Progenitor cell of endocrine pancreas (in vitro differentiated cells): ENCODE measurements around the gene KIAA0319L. TPM values are rescaled to one million over a fixed set of nuclear protein-coding genes. Genes with fewer than 3 reads are reported as not detected.
A peak's percentile ranks its signal among the peaks of the same experiment; 100 is the strongest.

Experiments used
- DNase-seq: peaks from one replicate; pipeline ENCODE4 v3.0.0; 2021; ENCODE audit warnings: low spot score; ENCODE audit not compliant: unreplicated experiment
- H3K27ac Mint-ChIP-seq: 2 replicates; pipeline ENCODE4 v1.8.0; 2021; ENCODE audit warnings: mild to moderate bottlenecking, moderate library complexity, mixed read lengths
- H3K27me3 Mint-ChIP-seq: 2 replicates; pipeline ENCODE4 v1.8.0; 2021; ENCODE audit warnings: mixed read lengths
- H3K36me3 Mint-ChIP-seq: 2 replicates; pipeline ENCODE4 v1.8.0; 2022; ENCODE audit warnings: mixed read lengths; ENCODE audit not compliant: insufficient read depth
- H3K4me1 Mint-ChIP-seq: 2 replicates; pipeline ENCODE4 v1.8.0; 2021; ENCODE audit warnings: low read depth, mixed read lengths
- H3K4me3 Mint-ChIP-seq: 2 replicates; pipeline ENCODE4 v1.8.0; 2021; ENCODE audit warnings: low read depth, mild to moderate bottlenecking, moderate library complexity, mixed read lengths
- H3K9me3 Mint-ChIP-seq: 2 replicates; pipeline ENCODE4 v1.8.0; 2021; ENCODE audit warnings: low read depth, mixed read lengths
- total RNA-seq: library from RNA; stranded (reverse); gene quantifications from 2 replicates; pipeline ENCODE4 v1.2.1, GENCODE V29; 2021
- TF ChIP-seq, protein P1 (sequence below): fragments of 200-600 bp; sonication (generic); IDR thresholded peaks from one replicate; pipeline ENCODE4 v1.5.0; 2021; ENCODE audit warnings: antibody characterized with exemption, mild to moderate bottlenecking; ENCODE audit not compliant: unreplicated experiment

KIAA0319L gene
- total RNA-seq, 1 donor from 2014 or later: 70.0 TPM

GRCh38 chr1:35434703-35435102 lies 122.5 kb downstream of the KIAA0319L start:
- no peak for DNase-seq
- Mint-ChIP-seq H3K4me1 (no peaks in the 10 kb centered on the region), H3K9me3 (no peaks in the 10 kb centered on the region), H3K4me3 (no peak overlapping the region), H3K27ac (no peak overlapping the region), H3K36me3 (peaks cover 25% of the 10 kb centered on the region), H3K27me3 (no peaks in the 10 kb centered on the region)
- TF ChIP-seq, protein P1, sequence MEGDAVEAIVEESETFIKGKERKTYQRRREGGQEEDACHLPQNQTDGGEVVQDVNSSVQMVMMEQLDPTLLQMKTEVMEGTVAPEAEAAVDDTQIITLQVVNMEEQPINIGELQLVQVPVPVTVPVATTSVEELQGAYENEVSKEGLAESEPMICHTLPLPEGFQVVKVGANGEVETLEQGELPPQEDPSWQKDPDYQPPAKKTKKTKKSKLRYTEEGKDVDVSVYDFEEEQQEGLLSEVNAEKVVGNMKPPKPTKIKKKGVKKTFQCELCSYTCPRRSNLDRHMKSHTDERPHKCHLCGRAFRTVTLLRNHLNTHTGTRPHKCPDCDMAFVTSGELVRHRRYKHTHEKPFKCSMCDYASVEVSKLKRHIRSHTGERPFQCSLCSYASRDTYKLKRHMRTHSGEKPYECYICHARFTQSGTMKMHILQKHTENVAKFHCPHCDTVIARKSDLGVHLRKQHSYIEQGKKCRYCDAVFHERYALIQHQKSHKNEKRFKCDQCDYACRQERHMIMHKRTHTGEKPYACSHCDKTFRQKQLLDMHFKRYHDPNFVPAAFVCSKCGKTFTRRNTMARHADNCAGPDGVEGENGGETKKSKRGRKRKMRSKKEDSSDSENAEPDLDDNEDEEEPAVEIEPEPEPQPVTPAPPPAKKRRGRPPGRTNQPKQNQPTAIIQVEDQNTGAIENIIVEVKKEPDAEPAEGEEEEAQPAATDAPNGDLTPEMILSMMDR: no peak

DNA sequence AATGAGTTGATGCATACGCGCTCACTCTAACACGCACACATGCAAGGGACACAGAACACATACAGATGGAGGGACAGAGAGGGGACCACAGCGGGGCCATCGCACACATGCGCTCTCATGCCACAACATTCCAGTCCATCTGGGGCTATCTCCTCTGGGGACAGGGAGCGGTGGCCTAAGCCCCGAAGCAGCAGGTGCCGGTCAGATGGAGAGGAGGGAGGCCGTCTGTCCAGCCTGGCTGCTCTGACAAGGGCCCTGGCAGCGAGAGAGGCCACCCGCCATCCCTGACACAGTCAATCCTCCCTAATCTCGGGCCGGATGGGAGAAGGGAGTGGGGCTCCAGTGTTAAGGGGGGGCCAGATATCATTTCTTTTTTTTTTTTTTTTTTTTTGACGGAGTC lies 123.5 kb downstream of the KIAA0319L start:
- DNase-seq: no peak
- H3K27ac Mint-ChIP-seq: peak overlapping the region; percentile 64
- H3K4me1 Mint-ChIP-seq: no peaks in the 10 kb centered on the region
- TF ChIP-seq, protein P1: no peak
- no peaks in the 10 kb centered on the region for H3K27me3 Mint-ChIP-seq
- H3K9me3 Mint-ChIP-seq: no peaks in the 10 kb centered on the region
- no peak overlapping the region for H3K4me3 Mint-ChIP-seq
- H3K36me3 Mint-ChIP-seq: peaks cover 24% of the 10 kb centered on the region

DNA sequence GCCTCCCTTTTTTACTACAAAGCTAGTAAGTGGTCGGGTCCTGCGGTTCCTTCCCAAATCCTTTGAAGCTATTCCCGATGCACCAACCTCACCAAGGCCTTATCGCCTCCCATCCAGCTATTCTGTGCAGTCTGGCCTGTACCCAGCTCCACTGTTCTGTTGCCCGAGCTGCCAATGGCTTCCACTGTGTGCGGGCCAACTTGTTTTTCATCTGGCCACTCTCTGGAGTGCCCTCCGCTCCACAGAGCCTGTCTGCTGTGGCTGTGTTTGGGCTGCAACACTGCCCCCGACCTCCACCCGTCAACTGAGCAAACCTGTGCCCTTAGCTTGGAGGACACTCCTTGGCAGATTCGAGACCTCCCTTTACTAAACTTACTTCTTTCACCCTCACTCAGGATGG lies 125.0 kb downstream of the KIAA0319L start:
- no peak for DNase-seq
- TF ChIP-seq, protein P1: no peak
- H3K4me3 Mint-ChIP-seq: no peak overlapping the region
- H3K27ac Mint-ChIP-seq: no peak overlapping the region
- H3K36me3 Mint-ChIP-seq: peaks cover 26% of the 10 kb centered on the region
- H3K4me1 Mint-ChIP-seq: no peaks in the 10 kb centered on the region
- H3K27me3 Mint-ChIP-seq: no peaks in the 10 kb centered on the region
- no peaks in the 10 kb centered on the region for H3K9me3 Mint-ChIP-seq

- H3K4me3 Mint-ChIP-seq: no peak overlapping the region
- H3K27me3 Mint-ChIP-seq: no peaks in the 10 kb centered on the region
- no peak for DNase-seq
- no peaks in the 10 kb centered on the region for H3K9me3 Mint-ChIP-seq
- peak overlapping the region; percentile 9 for H3K27ac Mint-ChIP-seq
- TF ChIP-seq, protein P1: no peak
- H3K4me1 Mint-ChIP-seq: peaks cover 9% of the 10 kb centered on the region
- H3K36me3 Mint-ChIP-seq: peaks cover 28% of the 10 kb centered on the region
Measured at GRCh38 chr1:35431173-35431599, 126.0 kb downstream of the KIAA0319L start.

DNA sequence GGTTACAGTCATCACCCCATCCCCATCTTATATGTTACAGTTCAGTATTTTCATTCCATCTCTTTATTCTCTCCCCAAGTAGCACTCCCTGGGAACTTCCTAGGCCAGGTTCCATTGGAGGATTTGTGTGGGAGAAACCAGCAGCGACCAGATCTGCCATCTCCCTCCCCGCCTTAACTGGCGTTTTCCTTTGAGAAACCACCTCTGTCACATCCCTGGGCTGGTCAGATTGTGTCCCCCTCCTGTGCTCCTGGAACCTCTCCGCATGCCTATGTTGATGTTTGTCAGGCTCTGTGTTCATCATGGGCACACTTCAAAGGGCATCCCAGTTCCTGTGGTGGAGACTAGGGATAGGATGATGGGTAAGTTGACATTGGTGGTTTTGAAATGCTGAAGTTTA lies 126.4 kb downstream of the KIAA0319L start:
- Mint-ChIP-seq H3K9me3 (no peaks in the 10 kb centered on the region), H3K27me3 (no peaks in the 10 kb centered on the region), H3K36me3 (peaks cover 32% of the 10 kb centered on the region), H3K4me3 (no peak overlapping the region), H3K4me1 (peaks cover 13% of the 10 kb centered on the region), H3K27ac (peak overlapping the region; percentile 35)
- TF ChIP-seq, protein P1: no peak
- DNase-seq: no peak
